IMR-90 (cell line): ENCODE data around the gene EVA1C. TPM values are rescaled to one million over a fixed set of nuclear protein-coding genes. Genes with fewer than 3 reads are reported as not detected.

Experiments used
- ATAC-seq: fragments of 200-7000 bp; cut with Tn5 transposase; 2 replicates; pipeline ENCODE4 v1.9.1; 2020; ENCODE audit warnings: low read depth, mild to moderate bottlenecking, moderate library complexity
- BruUV-seq: library from RNA; stranded (reverse); fragments of 400-500 nt; replicated peaks from 2 replicates; lab custom pipeline; 2021; lab: Mats Ljungman, UMichigan
- CTCF ChIA-PET: fragments of 300-600 bp; formaldehyde crosslinking; extraction: SDS; loops from one replicate; lab custom pipeline; 2021; ENCODE audit warnings: antibody characterized with exemption; lab: Yijun Ruan, JAX
- POLR2A ChIA-PET: fragments of 300-600 bp; sonication (Branson Sonifier 250); formaldehyde crosslinking; loops from one replicate; lab custom pipeline; 2022; ENCODE audit warnings: antibody characterized with exemption; ENCODE audit not compliant: unreplicated experiment; lab: Charles Lee
- DNase-seq: peaks from one replicate; pipeline ENCODE4 v3.0.0; 2013
- H2AFZ ChIP-seq: replicated peaks from 2 replicates; pipeline ENCODE3; 2013; ENCODE audit warnings: low read length, mild to moderate bottlenecking; ENCODE audit not compliant: poor library complexity
- H2AK5ac ChIP-seq: 2 replicates; pipeline ENCODE4 v1.6.1; 2013; ENCODE audit warnings: low read depth, low read length, inconsistent platforms
- H2AK9ac ChIP-seq: replicated peaks from 2 replicates; pipeline ENCODE3; 2013; ENCODE audit warnings: mild to moderate bottlenecking, low read depth, low read length, moderate library complexity; ENCODE audit not compliant: poor library complexity
- H2BK120ac ChIP-seq: 2 replicates; pipeline ENCODE4 v1.6.1; 2013; ENCODE audit warnings: low read depth, low read length, inconsistent platforms
- H2BK15ac ChIP-seq: 3 replicates; pipeline ENCODE4 v1.6.1; 2013; ENCODE audit warnings: low read depth, low read length, inconsistent platforms
- H2BK20ac ChIP-seq: 2 replicates; pipeline ENCODE4 v1.6.1; 2013; ENCODE audit warnings: low read depth, mild to moderate bottlenecking, inconsistent platforms, low read length, moderate library complexity
- H2BK5ac ChIP-seq: 2 replicates; pipeline ENCODE4 v1.6.1; 2013; ENCODE audit warnings: mild to moderate bottlenecking, low read depth, low read length, inconsistent platforms; ENCODE audit not compliant: poor library complexity, severe bottlenecking
- H3K14ac ChIP-seq: replicated peaks from 2 replicates; pipeline ENCODE4 v1.6.1; 2013; ENCODE audit warnings: low read depth, low read length, inconsistent platforms
- H3K18ac ChIP-seq: 2 replicates; pipeline ENCODE4 v1.6.1; 2013; ENCODE audit warnings: low read depth, low read length, control low read depth
- H3K23ac ChIP-seq: 2 replicates; pipeline ENCODE4 v1.6.1; 2013; ENCODE audit warnings: low read depth, low read length, inconsistent platforms
- H3K27ac ChIP-seq: 2 replicates; pipeline ENCODE4 v1.5.1; 2013; ENCODE audit warnings: mild to moderate bottlenecking, control low read depth, low read length; ENCODE audit not compliant: insufficient read depth
- H3K27me3 ChIP-seq: 2 replicates; pipeline ENCODE4 v1.6.1; 2013; ENCODE audit warnings: low read length; ENCODE audit not compliant: control insufficient read depth, insufficient read depth
- H3K36me3 ChIP-seq: 2 replicates; pipeline ENCODE4 v1.6.1; 2013; ENCODE audit warnings: low read length, mixed read lengths; ENCODE audit not compliant: control insufficient read depth, insufficient read depth
- H3K4ac ChIP-seq: 2 replicates; pipeline ENCODE4 v1.6.1; 2013; ENCODE audit warnings: low read depth, low read length, inconsistent platforms
- H3K4me1 ChIP-seq: 2 replicates; pipeline ENCODE4 v1.6.1; 2013; ENCODE audit warnings: low read length, mixed read lengths; ENCODE audit not compliant: control insufficient read depth, insufficient read depth
- H3K4me2 ChIP-seq: 2 replicates; pipeline ENCODE4 v1.6.1; 2013; ENCODE audit warnings: low read depth, mild to moderate bottlenecking, control low read depth, low read length, moderate library complexity
- H3K4me3 ChIP-seq: 2 replicates; pipeline ENCODE4 v1.5.1; 2013; ENCODE audit warnings: low read depth, mild to moderate bottlenecking, control low read depth, low read length, moderate library complexity; ENCODE audit not compliant: insufficient read depth
- H3K56ac ChIP-seq: 2 replicates; pipeline ENCODE4 v1.6.1; 2013; ENCODE audit warnings: low read length, inconsistent platforms; ENCODE audit not compliant: insufficient read depth; ENCODE audit errors: extremely low read depth
- H3K79me1 ChIP-seq, 2 experiments: 2 replicates each; pipeline ENCODE4 v1.6.1; 2013; ENCODE audit warnings: low read length in 2 of 2, inconsistent platforms in 1 of 2, low read depth in 1 of 2
- H3K9ac ChIP-seq: 2 replicates; pipeline ENCODE4 v1.6.1; 2013; ENCODE audit warnings: low read depth, low read length, control low read depth
- H3K9me1 ChIP-seq: 2 replicates; pipeline ENCODE4 v1.6.1; 2013; ENCODE audit warnings: low read length, inconsistent platforms; ENCODE audit not compliant: insufficient read depth
- H3K9me3 ChIP-seq: 2 replicates; pipeline ENCODE4 v1.6.1; 2013; ENCODE audit warnings: low read length; ENCODE audit not compliant: control insufficient read depth, insufficient read depth
- H4K20me1 ChIP-seq: 2 replicates; pipeline ENCODE4 v1.6.1; 2013; ENCODE audit warnings: low read length, inconsistent platforms; ENCODE audit not compliant: insufficient read depth
- H4K5ac ChIP-seq: 2 replicates; pipeline ENCODE4 v1.6.1; 2013; ENCODE audit warnings: mild to moderate bottlenecking, low read depth, low read length, control low read depth
- H4K8ac ChIP-seq, 2 experiments: 2 replicates each; pipeline ENCODE4 v1.6.1; 2013; ENCODE audit warnings: low read depth in 2 of 2, low read length in 2 of 2, control low read depth in 1 of 2, inconsistent platforms in 1 of 2
- H4K91ac ChIP-seq: 2 replicates; pipeline ENCODE4 v1.6.1; 2013; ENCODE audit warnings: low read depth, low read length, inconsistent platforms; ENCODE audit not compliant: insufficient read depth
- BHLHE40 ChIP-seq: fragments of 150-350 bp; IDR thresholded peaks from 2 replicates; pipeline ENCODE4 v1.6.1; 2016; ENCODE audit warnings: mild to moderate bottlenecking, low read depth, low read length
- CEBPB ChIP-seq: IDR thresholded peaks from 2 replicates; pipeline ENCODE4 v1.6.1; 2012; ENCODE audit warnings: low read depth, low read length, improper control_type of control experiment
- CHD1 ChIP-seq: IDR thresholded peaks from 2 replicates; pipeline ENCODE4 v1.6.1; 2012; ENCODE audit warnings: low read depth, low read length, improper control_type of control experiment
- MAFK ChIP-seq: IDR thresholded peaks from 2 replicates; pipeline ENCODE4 v1.6.1; 2012; ENCODE audit warnings: low read depth, low read length, improper control_type of control experiment
- NFE2L2 ChIP-seq: fragments of 150-350 bp; IDR thresholded peaks from 2 replicates; pipeline ENCODE4 v1.6.1; 2016; ENCODE audit warnings: low read depth, mild to moderate bottlenecking, low read length
- POLR2A ChIP-seq: IDR thresholded peaks from 2 replicates; pipeline ENCODE4 v1.6.1; 2012; ENCODE audit warnings: mild to moderate bottlenecking, low read depth, low read length
- RAD21 ChIP-seq: IDR thresholded peaks from 2 replicates; pipeline ENCODE4 v1.6.1; 2012; ENCODE audit warnings: low read length, improper control_type of control experiment
- SMC3 ChIP-seq: fragments of 150-350 bp; IDR thresholded peaks from 2 replicates; pipeline ENCODE4 v1.6.1; 2016; ENCODE audit warnings: low read depth, mild to moderate bottlenecking, antibody characterized with exemption, low read length, moderate library complexity
- WGBS, 2 experiments: methylation state at CpG; one replicate each; pipeline versions ENCODE4 v1.1.5 to v1.1.7; 2013; ENCODE audit warnings: missing lambda C conversion rate in 2 of 2; ENCODE audit not compliant: insufficient read length in 1 of 2; ENCODE audit errors: extremely low coverage in 2 of 2; 5-methylcytosine and 5-hydroxymethylcytosine counted together
- dilution Hi-C: fragments of 300-500 bp; cut with HindIII; formaldehyde crosslinking; loops from one replicate; pipeline ENCODE4 v1.14.3; 2018; ENCODE audit warnings: low sequenced_read_pairs; ENCODE audit not compliant: unreplicated experiment
- in situ Hi-C: fragments of 300-500 bp; cut with MboI; formaldehyde crosslinking; loops from 3 replicates; pipeline ENCODE4 v1.14.3; 2019; ENCODE audit warnings: low sequenced_read_pairs, inconsistent platforms, mixed read lengths
- intact Hi-C: fragments of 100-400 bp; cut with micrococcal nuclease; formaldehyde crosslinking; loops from 2 replicates; pipeline ENCODE4 v1.10.0; 2022
- polyA plus RNA-seq, 3 experiments: library from polyadenylated mRNA; depleted of rRNA; stranded (reverse); fragments of >200 nt; gene quantifications; 2 replicates each; pipeline ENCODE4 v1.2.3, GENCODE V29; 2012; ENCODE audit warnings: low replicate concordance in 1 of 3
- total RNA-seq: library from RNA; depleted of rRNA; stranded (reverse); fragments of >200 nt; gene quantifications from 2 replicates; pipeline ENCODE4 v1.2.3, GENCODE V29; 2012
- TF ChIP-seq, protein P1 (sequence below): fragments of 150-350 bp; IDR thresholded peaks from 2 replicates; pipeline ENCODE4 v1.6.1; 2016; ENCODE audit warnings: low read depth, mild to moderate bottlenecking, low read length, moderate library complexity, borderline replicate concordance
- TF ChIP-seq, protein P2 (sequence below): conservative IDR thresholded peaks from 2 replicates; pipeline ENCODE4 v1.5.1; 2012; ENCODE audit warnings: mild to moderate bottlenecking, low read depth, low read length, improper control_type of control experiment
- TF ChIP-seq, protein P3 (sequence below): fragments of 150-350 bp; IDR thresholded peaks from 2 replicates; pipeline ENCODE4 v1.6.1; 2017; ENCODE audit warnings: mild to moderate bottlenecking, antibody characterized with exemption, low read length, low read depth

The EVA1C gene
- total and polyA plus RNA-seq, 2 of the 4 experiments (the other 2 are of a cell fraction) = 0.72 to 1.1 TPM

DNA sequence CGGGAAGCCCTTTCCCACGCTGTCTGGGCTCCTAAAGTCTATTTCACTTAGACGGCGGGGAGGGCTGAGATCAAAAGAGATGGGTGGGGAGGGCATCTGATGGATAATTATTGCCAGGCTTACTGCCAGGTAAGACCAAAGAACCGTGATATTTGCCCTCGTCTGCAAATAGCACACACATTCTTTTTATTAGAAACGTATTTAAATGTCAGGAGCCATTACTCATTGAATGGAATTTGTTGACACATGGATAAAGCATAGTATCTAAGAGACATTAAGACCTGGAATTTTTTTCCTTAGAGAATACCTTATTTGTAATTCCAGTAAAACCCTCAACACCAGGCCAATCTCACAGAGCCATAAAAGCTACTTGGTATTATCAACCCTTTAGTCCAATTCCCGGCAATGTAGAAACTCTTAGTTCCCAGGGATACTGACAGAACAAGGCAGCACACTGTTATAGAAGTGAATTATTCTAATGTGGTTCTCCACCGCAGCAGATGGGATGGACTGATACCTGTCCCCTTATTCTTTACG, 30.3 kb upstream of the EVA1C start:
- dilution Hi-C loops = no loop called here
- H2AK5ac ChIP-seq = peak overlapping the region; percentile 74; the same call in 1 of the 2 replicates
- H4K5ac ChIP-seq = peak overlapping the region; percentile 23; the same call in 1 of the 2 replicates
- no peak for TF ChIP-seq POLR2A
- TF ChIP-seq, protein P1, sequence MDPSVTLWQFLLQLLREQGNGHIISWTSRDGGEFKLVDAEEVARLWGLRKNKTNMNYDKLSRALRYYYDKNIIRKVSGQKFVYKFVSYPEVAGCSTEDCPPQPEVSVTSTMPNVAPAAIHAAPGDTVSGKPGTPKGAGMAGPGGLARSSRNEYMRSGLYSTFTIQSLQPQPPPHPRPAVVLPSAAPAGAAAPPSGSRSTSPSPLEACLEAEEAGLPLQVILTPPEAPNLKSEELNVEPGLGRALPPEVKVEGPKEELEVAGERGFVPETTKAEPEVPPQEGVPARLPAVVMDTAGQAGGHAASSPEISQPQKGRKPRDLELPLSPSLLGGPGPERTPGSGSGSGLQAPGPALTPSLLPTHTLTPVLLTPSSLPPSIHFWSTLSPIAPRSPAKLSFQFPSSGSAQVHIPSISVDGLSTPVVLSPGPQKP = no peak
- TF ChIP-seq, protein P2, sequence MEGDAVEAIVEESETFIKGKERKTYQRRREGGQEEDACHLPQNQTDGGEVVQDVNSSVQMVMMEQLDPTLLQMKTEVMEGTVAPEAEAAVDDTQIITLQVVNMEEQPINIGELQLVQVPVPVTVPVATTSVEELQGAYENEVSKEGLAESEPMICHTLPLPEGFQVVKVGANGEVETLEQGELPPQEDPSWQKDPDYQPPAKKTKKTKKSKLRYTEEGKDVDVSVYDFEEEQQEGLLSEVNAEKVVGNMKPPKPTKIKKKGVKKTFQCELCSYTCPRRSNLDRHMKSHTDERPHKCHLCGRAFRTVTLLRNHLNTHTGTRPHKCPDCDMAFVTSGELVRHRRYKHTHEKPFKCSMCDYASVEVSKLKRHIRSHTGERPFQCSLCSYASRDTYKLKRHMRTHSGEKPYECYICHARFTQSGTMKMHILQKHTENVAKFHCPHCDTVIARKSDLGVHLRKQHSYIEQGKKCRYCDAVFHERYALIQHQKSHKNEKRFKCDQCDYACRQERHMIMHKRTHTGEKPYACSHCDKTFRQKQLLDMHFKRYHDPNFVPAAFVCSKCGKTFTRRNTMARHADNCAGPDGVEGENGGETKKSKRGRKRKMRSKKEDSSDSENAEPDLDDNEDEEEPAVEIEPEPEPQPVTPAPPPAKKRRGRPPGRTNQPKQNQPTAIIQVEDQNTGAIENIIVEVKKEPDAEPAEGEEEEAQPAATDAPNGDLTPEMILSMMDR = no peak
- TF ChIP-seq CHD1 = no peak
- TF ChIP-seq, protein P3, sequence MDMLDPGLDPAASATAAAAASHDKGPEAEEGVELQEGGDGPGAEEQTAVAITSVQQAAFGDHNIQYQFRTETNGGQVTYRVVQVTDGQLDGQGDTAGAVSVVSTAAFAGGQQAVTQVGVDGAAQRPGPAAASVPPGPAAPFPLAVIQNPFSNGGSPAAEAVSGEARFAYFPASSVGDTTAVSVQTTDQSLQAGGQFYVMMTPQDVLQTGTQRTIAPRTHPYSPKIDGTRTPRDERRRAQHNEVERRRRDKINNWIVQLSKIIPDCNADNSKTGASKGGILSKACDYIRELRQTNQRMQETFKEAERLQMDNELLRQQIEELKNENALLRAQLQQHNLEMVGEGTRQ = no peak
- TF ChIP-seq BHLHE40 = no peak
- TF ChIP-seq MAFK = no peak
- no peak for TF ChIP-seq RAD21
- TF ChIP-seq NFE2L2 = no peak
- TF ChIP-seq CEBPB = no peak
- no peak for TF ChIP-seq SMC3
- WGBS, 2 experiments = 80% methylated on average over 1 of the region's 10 CpGs; no CpG with 5 or more reads in 1 of the 2 experiments
- H3K9ac ChIP-seq = no peak overlapping the region
- H2BK5ac ChIP-seq = peak overlapping the region; percentile 55
- H2BK120ac ChIP-seq = peak overlapping the region; percentile 36; the same call in 1 of the 2 replicates
- intact Hi-C loops = no loop called here
- no peak overlapping the region for H3K18ac ChIP-seq
- H3K4me1 ChIP-seq = peaks cover 8% of the 10 kb centered on the region
- peak; percentile 49 for ATAC-seq
- no TSS peak for BruUV-seq
- H3K79me1 ChIP-seq = peaks cover 30 to 83% of the 10 kb centered on the region in 2 experiments
- H3K9me3 ChIP-seq = no peaks in the 10 kb centered on the region
- H2AFZ ChIP-seq = no peak overlapping the region
- no peak overlapping the region for H3K4me2 ChIP-seq
- ChIA-PET CTCF (no interaction called here), POLR2A (no interaction called here)
- peak overlapping the region; percentile 57 for H2BK20ac ChIP-seq
- H2AK9ac ChIP-seq = no peak overlapping the region
- no peak overlapping the region for H3K4me3 ChIP-seq
- H3K14ac ChIP-seq = 0 out of 2 replicates have a peak overlapping the region, but pooled peaks have one; percentile 14
- H3K27ac ChIP-seq = no peak overlapping the region
- no peak overlapping the region for H3K56ac ChIP-seq
- peaks cover 13% of the 10 kb centered on the region for H4K20me1 ChIP-seq
- peak overlapping the region; percentile 17; the same call in 1 of the 2 replicates for H3K4ac ChIP-seq
- peak overlapping the region; percentile 48; the same call in 1 of the 2 replicates for H3K23ac ChIP-seq
- in situ Hi-C loops = loop anchor here (25.0 kb wide), 1 partner anchor 355 kb away; the partner anchor contains the start of gene SYNJ1
- H3K36me3 ChIP-seq = peaks cover 41% of the 10 kb centered on the region
- H3K9me1 ChIP-seq = peaks cover 10% of the 10 kb centered on the region
- peak overlapping the region in 1 of 2 experiments; percentile 50; a peak in 2 of 4 replicates for H4K8ac ChIP-seq
- peak; percentile 36 for DNase-seq
- H4K91ac ChIP-seq = peak overlapping the region; percentile 42
- H3K27me3 ChIP-seq = no peaks in the 10 kb centered on the region
- H2BK15ac ChIP-seq = no peak overlapping the region
